Astrocyte (in vitro differentiated cells and primary cell): ENCODE data around the gene ZBTB7C.

Experiments
- EZH2 ChIP-seq: IDR thresholded peaks from 2 replicates; pipeline ENCODE4 v1.6.1; 2012; ENCODE audit warnings: mild to moderate bottlenecking, low read length, inconsistent platforms; ENCODE audit not compliant: insufficient read depth
- TF ChIP-seq, protein P1 (sequence below): IDR thresholded peaks from 2 replicates; pipeline ENCODE4 v1.5.1; 2011; ENCODE audit warnings: low read depth, mild to moderate bottlenecking, inconsistent platforms, low read length, moderate library complexity; ENCODE audit not compliant: insufficient read depth

DNA sequence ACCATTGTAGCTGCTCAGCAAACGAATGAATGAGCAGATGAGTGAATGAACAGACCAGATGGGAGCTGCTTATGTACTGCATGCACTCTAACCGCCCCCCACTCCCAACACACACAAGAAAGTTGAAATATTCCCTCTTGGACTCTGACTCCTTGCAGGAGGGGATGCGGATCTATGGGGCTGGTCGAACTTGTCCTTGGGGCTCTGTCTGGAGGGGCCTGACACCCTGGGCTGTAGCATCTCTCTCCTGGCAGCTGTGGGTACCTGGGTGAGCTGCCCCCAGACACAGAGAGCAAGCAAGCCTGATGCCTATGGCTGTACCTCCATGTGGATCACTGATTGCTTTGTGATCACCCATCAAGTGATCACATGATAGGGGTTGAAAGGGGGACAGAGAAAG, 286.4 kb downstream of the ZBTB7C start:
- TF ChIP-seq, protein P1, sequence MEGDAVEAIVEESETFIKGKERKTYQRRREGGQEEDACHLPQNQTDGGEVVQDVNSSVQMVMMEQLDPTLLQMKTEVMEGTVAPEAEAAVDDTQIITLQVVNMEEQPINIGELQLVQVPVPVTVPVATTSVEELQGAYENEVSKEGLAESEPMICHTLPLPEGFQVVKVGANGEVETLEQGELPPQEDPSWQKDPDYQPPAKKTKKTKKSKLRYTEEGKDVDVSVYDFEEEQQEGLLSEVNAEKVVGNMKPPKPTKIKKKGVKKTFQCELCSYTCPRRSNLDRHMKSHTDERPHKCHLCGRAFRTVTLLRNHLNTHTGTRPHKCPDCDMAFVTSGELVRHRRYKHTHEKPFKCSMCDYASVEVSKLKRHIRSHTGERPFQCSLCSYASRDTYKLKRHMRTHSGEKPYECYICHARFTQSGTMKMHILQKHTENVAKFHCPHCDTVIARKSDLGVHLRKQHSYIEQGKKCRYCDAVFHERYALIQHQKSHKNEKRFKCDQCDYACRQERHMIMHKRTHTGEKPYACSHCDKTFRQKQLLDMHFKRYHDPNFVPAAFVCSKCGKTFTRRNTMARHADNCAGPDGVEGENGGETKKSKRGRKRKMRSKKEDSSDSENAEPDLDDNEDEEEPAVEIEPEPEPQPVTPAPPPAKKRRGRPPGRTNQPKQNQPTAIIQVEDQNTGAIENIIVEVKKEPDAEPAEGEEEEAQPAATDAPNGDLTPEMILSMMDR = no peak
- TF ChIP-seq EZH2 = no peak
